ENCODE results near the gene ATP2C1. TPM values are rescaled to one million over a fixed set of nuclear protein-coding genes. Genes with fewer than 3 reads are reported as not detected.

The ATP2C1 gene
- total and polyA plus RNA-seq, 2 of the 13 experiments (the other 11 are each of a cell fraction or from before 2014, with no cell fraction given): 32.4 to 37.6 TPM

- TF ChIP-seq YY1 (IDR thresholded peaks at IDR 0.05; ENCODE audit: insufficient read depth, insufficient replicate concordance, low read depth, low read length) (peak; percentile 78), ZNF224 (CRISPR knock-in tag; IDR thresholded peaks at IDR 0.05) (no peak), ZNF280D (CRISPR knock-in tag; IDR thresholded peaks at IDR 0.05) (no peak), ZBTB25 (CRISPR knock-in tag; IDR thresholded peaks at IDR 0.05) (no peak; the same call in none of the 2 replicates), NFKB2 (CRISPR knock-in tag; IDR thresholded peaks at IDR 0.05; ENCODE audit: borderline replicate concordance) (peak; percentile 72; the same call in 1 of the 2 replicates), ZNF484 (CRISPR knock-in tag; IDR thresholded peaks at IDR 0.05; ENCODE audit: borderline replicate concordance, low read depth) (no peak), ZNF383 (CRISPR knock-in tag; IDR thresholded peaks at IDR 0.05; ENCODE audit: borderline replicate concordance) (no peak), ZNF781 (CRISPR knock-in tag; IDR thresholded peaks at IDR 0.05; ENCODE audit: borderline replicate concordance, not compliant biosample characterization) (no peak), TOPORS (CRISPR knock-in tag; IDR thresholded peaks at IDR 0.05) (no peak; the same call in 1 of the 2 replicates), NFKBIZ (CRISPR knock-in tag; IDR thresholded peaks at IDR 0.05) (no peak), U2AF2 (IDR thresholded peaks at IDR 0.05; ENCODE audit: low read depth, low read length) (no peak), ZNF280B (CRISPR knock-in tag; IDR thresholded peaks at IDR 0.05; ENCODE audit: borderline replicate concordance) (peak; percentile 41; the same call in 1 of the 2 replicates), MTA3 (CRISPR knock-in tag; IDR thresholded peaks at IDR 0.05) (no peak), SRY (CRISPR knock-in tag; IDR thresholded peaks at IDR 0.05) (no peak), ZNF644 (CRISPR knock-in tag; IDR thresholded peaks at IDR 0.05; ENCODE audit: low read depth) (no peak), CEBPG (CRISPR knock-in tag; IDR thresholded peaks at IDR 0.05) (no peak), MEF2D (CRISPR knock-in tag; IDR thresholded peaks at IDR 0.05) (peak; percentile 41; the same call in 1 of the 2 replicates), PTBP1 (IDR thresholded peaks at IDR 0.05; ENCODE audit: low read depth, low read length, poor library complexity, severe bottlenecking) (no peak), ATF3 (CRISPR knock-in tag; IDR thresholded peaks at IDR 0.05) (no peak), FLYWCH1 (CRISPR knock-in tag; IDR thresholded peaks at IDR 0.05) (0 out of 2 replicates have a peak, but pooled peaks have one; percentile 37), KDM4B (CRISPR knock-in tag; IDR thresholded peaks at IDR 0.05) (no peak), POLR2A (IDR thresholded peaks at IDR 0.05; ENCODE audit: insufficient read depth in 1 of 2, low read depth in 2 of 2, low read length in 2 of 2) (peak; percentile 89 to 96)
- TF ChIP-seq, protein P1, sequence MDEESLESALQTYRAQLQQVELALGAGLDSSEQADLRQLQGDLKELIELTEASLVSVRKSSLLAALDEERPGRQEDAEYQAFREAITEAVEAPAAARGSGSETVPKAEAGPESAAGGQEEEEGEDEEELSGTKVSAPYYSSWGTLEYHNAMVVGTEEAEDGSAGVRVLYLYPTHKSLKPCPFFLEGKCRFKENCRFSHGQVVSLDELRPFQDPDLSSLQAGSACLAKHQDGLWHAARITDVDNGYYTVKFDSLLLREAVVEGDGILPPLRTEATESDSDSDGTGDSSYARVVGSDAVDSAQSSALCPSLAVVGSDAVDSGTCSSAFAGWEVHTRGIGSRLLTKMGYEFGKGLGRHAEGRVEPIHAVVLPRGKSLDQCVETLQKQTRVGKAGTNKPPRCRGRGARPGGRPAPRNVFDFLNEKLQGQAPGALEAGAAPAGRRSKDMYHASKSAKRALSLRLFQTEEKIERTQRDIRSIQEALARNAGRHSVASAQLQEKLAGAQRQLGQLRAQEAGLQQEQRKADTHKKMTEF (CRISPR knock-in tag; IDR thresholded peaks at IDR 0.05): peak; percentile 43; the same call in 1 of the 2 replicates
Observed at GRCh38 chr3:130893376-130894129, at the start of gene ATP2C1 (continued).

All from HepG2 (cell line).